NT2/D1 (cell line): ENCODE results near the gene ADAR.

Source experiments
- SUZ12 ChIP-seq: IDR thresholded peaks from 2 replicates; pipeline ENCODE4 v1.6.1; 2011; ENCODE audit not compliant: insufficient read length, insufficient read depth; ENCODE audit errors: extremely low read depth
- YY1 ChIP-seq: IDR thresholded peaks from 2 replicates; pipeline ENCODE4 v1.6.1; 2011; ENCODE audit not compliant: insufficient read length, insufficient read depth
- ZNF274 ChIP-seq: IDR thresholded peaks from 2 replicates; pipeline ENCODE4 v1.6.1; 2011; ENCODE audit warnings: mild to moderate bottlenecking, low read depth, low read length

DNA sequence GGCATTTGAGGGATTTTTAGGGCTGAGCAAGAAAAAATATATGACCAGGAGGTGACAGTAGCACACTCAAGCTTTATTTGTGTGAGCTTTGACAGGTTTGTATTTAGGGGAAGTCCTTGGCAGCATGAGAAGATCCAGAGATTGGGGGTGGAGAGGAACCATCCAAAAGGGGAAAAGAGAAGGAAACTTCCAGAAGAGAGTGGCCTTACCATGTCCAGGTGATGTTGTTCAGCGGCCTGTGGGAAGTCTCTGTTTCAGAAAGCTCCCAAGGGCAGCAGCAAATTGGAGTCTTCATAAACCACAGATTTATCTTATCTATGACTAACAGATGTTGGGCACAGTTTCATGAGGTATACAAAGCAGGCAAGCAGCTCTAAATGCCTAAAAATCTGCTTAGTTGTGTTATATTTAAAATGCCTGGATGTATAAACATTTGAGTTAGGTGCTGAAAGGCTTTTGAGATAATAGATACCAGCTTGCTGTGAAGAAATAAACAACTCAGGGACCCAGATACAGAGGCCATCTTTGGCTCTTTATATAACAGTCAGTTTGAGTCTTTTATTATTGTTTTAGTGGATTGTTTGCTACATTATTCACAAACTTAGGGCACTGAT lies 21.2 kb upstream of the ADAR start:
- no peak for TF ChIP-seq YY1
- no peak for TF ChIP-seq ZNF274
- no peak for TF ChIP-seq SUZ12
